Upper lobe of left lung (tissue), 4 donors: ENCODE data around the gene HIVEP2.

Source experiments
- EP300 ChIP-seq, 4 donors: sonication (generic); formaldehyde crosslinking; IDR thresholded peaks; one replicate each; pipeline ENCODE4 v1.5.1; 2017; ENCODE audit warnings: antibody characterized with exemption in 4 of 4, control low read depth in 2 of 4
- TF ChIP-seq, protein P1 (sequence below), 6 experiments: fragments of 450-650 bp in 4 of 6; fragments of 200-600 bp in 2 of 6; sonication (generic) in 2 of 6; IDR thresholded peaks; one replicate each; pipeline ENCODE4 v1.5.1; 2016 to 2019; ENCODE audit warnings: antibody characterized with exemption in 6 of 6

DNA sequence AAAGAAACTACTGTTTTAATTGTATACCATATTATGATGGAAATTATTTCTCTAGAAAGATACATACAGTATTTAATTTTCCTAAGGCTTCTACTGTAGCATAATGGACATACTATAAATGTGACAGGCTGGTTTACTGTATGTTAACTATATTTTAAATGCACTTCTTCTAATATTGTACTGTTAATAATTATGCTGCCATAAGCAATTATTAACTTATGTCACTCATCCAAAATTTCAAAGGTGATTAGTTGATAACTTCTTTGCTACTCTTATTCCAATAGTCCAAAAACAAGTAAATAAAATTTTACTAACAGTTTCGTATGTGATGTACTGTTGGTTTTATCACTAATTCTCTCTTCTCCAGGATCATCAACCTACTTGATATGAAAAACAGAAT lies 28.1 kb downstream of the HIVEP2 start:
- TF ChIP-seq, protein P1, sequence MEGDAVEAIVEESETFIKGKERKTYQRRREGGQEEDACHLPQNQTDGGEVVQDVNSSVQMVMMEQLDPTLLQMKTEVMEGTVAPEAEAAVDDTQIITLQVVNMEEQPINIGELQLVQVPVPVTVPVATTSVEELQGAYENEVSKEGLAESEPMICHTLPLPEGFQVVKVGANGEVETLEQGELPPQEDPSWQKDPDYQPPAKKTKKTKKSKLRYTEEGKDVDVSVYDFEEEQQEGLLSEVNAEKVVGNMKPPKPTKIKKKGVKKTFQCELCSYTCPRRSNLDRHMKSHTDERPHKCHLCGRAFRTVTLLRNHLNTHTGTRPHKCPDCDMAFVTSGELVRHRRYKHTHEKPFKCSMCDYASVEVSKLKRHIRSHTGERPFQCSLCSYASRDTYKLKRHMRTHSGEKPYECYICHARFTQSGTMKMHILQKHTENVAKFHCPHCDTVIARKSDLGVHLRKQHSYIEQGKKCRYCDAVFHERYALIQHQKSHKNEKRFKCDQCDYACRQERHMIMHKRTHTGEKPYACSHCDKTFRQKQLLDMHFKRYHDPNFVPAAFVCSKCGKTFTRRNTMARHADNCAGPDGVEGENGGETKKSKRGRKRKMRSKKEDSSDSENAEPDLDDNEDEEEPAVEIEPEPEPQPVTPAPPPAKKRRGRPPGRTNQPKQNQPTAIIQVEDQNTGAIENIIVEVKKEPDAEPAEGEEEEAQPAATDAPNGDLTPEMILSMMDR (IDR thresholded peaks at IDR 0.05), result no peak
- TF ChIP-seq EP300 (IDR thresholded peaks at IDR 0.05), result no peak
